Stimulated activated CD4-positive, alpha-beta T cell treated with anti-CD3 and anti-CD28 coated beads, Interleukin-4, amount 100 ng/mL, for 48 hours (primary cell): ENCODE results near the gene SAP25.

Experiments
- DNase-seq, 2 donors: peaks; one replicate each; pipeline ENCODE4 v3.0.0-alpha.2; 2020; ENCODE audit warnings: low read depth in 2 of 2

The SAP25 gene

GRCh38 chr7:100573691-100574361, at the start of gene SAP25:
Gene SAP25 (minus strand): TSS chr7:100573900. CDS start chr7:100573742, 158 bp downstream.
- no peak for DNase-seq

DNA sequence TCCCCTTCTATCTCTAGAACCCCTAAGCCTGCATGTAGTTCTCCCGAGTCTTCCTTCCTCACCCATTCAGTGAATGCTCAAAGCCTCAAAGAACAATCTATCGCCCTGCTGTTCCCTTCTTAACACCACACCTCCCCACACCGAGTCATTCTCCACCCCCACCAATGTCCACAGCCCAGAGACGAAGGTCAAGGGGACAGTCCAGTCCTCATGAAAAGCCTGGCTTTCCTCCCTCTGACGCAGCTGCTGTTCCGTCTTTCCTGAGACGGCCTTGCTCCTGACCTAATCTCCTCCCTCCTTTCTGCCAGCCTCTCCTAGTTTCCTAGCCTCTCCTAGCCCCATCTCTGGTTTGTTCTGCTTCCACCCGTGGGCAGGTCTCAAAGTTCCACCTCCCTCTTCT, 47.9 kb upstream of the SAP25 start:
- DNase-seq: no peak

DNA sequence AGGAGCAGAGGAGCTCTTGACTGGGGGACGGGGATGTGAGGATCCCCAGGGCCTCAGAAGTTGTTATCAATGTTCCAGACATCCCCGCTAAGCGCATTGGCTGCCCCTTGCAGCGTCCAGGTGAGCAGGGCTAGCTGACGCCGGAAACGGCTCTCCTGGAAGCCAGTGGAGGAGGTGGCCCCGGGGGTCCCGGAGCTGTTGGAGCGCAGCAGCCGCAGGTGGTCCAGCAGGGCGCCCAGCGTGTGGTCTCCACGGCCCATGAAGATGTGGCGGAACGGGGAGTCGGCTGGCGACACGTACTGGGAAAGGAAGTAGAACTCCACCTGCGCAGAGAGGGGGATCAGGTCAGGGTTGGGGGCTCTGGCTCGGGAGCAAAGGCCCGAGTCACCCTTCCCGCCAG, 47.1 kb upstream of the SAP25 start:
- DNase-seq: no peak

DNA sequence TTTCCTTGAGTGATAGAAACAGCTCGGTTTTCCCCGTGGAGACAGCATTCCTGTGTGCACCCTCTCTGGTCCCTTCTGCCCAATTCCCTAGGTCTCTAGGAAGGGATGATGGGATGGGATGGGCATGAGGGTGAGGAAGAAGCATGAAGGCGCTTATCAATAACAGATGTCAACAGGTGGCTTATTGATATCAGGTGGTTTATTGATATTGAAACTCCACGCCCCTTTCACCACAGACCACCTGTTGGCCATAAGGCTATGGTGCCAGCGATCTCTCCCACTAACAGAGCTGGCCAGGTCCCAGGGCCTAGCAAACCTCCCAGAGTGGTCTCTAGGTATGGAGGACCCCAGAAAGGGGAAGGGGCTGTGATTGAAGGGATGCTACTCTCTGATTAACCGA, 46.5 kb upstream of the SAP25 start:
- no peak for DNase-seq

- no peak for DNase-seq
Measured at GRCh38 chr7:100614308-100614861, 40.7 kb upstream of the SAP25 start.

DNA sequence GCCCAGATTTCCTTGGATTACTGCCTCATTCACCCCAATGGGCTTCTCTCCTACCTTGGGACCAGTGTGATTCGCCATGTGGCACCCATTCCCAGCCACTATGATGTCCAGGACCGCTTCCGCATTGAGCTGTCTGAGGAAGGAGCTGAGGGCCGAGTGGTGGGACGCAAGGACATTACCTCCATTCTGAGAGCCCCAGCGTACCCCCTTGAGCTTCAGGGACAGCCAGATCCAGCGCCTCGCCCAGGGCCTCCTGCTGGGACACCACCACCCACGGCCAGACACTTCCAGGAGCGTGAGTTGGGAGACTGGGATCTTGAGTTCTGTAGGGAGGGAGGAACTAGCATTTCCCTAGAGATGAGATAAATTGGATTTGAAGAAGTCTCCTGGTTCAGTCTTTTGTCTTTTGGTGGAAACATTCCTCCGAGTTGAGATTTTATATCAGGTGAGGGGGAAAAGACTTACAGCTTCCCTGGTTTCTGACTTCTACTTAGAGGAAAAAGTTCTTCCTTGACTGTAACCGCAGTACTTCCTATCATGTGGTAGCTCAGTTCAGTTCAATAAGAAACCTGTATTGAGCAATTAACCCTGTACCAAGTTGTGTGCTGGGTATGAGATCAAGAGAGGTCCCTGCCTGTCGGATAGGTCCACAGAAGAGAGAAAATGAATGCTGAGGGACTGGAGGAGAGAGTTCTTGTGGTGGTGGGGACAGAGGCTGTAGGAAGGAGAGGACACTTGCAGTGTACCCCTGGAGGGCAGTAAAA, 39.9 kb upstream of the SAP25 start:
- no peak for DNase-seq

- DNase-seq: no peak
Measured at GRCh38 chr7:100612730-100613390, 39.2 kb upstream of the SAP25 start.

- peak; percentile 97 to 99 for DNase-seq
Measured at GRCh38 chr7:100611983-100612729, 38.5 kb upstream of the SAP25 start, which contains the start of gene MOSPD3. Gene MOSPD3 (plus strand): TSS chr7:100612540. CDS start chr7:100612792, 252 bp downstream.

DNA sequence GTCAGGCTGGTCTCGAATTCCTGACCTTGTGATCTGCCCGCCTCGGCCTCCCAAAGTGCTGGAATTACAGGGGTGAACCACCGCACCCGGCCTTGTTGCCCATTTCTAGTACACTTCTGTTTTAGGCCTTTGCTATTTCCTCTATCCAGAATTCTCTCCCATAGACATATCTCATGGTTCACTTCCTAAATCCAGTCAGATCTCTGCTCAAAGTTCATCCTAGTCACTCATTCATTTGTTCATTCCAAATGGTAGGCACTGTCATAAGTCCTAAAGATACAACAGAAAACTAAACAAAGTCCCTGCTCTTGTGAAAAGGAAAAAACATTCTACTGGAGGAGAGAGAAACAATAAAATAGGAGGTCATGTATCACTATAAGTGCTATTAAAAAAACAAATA, 36.3 kb upstream of the SAP25 start:
- DNase-seq: no peak

GRCh38 chr7:100607111-100607510, 33.4 kb upstream of the SAP25 start:
- DNase-seq: no peak

GRCh38 chr7:100606313-100606712, 32.6 kb upstream of the SAP25 start:
- no peak for DNase-seq

GRCh38 chr7:100604976-100605911, 31.5 kb upstream of the SAP25 start:
- no peak for DNase-seq

GRCh38 chr7:100604028-100604975, 30.6 kb upstream of the SAP25 start:
- peak; percentile 65 to 66 for DNase-seq

GRCh38 chr7:100603726-100604027, 30.0 kb upstream of the SAP25 start:
- DNase-seq: no peak

GRCh38 chr7:100602889-100603725, 29.4 kb upstream of the SAP25 start:
- DNase-seq: no peak

DNA sequence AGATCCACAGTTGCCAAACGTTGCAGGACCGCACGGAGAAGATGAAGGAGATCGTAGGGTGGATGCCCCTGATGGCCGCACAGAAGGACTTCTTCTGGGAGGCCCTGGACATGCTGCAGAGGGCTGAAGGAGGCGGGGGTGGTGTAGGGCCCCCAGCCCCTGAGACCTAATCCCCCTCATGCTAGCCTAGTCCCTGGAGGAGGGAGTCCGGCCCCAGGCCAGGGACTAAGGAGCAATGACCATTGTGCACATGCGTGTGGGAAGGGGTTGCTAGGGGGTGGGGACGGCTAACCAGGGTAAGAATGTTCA, 27.0 kb upstream of the SAP25 start:
- no peak for DNase-seq

- DNase-seq: no peak
Measured at GRCh38 chr7:100599911-100600729, 26.4 kb upstream of the SAP25 start.

GRCh38 chr7:100598425-100598824, 24.7 kb upstream of the SAP25 start:
- DNase-seq: no peak
